ENCODE results near the gene MVK.

MVK gene

GRCh38 chr12:109637996-109638395 lies 64.4 kb downstream of the MVK start:
- DNase-seq = no peak

- no peak for DNase-seq
Measured at GRCh38 chr12:109638735-109639134, 65.1 kb downstream of the MVK start.

- DNase-seq = no peak
Measured at GRCh38 chr12:109639151-109639872, 65.7 kb downstream of the MVK start.

GRCh38 chr12:109640961-109641360 lies 67.4 kb downstream of the MVK start:
- no peak for DNase-seq

GRCh38 chr12:109641422-109641821 lies 67.8 kb downstream of the MVK start:
- DNase-seq = no peak

GRCh38 chr12:109642506-109643132 lies 69.0 kb downstream of the MVK start:
- DNase-seq = no peak

- DNase-seq = no peak
Measured at GRCh38 chr12:109645194-109645593, 71.6 kb downstream of the MVK start.

- DNase-seq = no peak
Measured at GRCh38 chr12:109645708-109646107, 72.1 kb downstream of the MVK start.

Data from NCI-H1092 (cell line).